ENCODE measurements around the gene HMBS. TPM values are rescaled to one million over a fixed set of nuclear protein-coding genes. Genes with fewer than 3 reads are reported as not detected.
A peak's percentile ranks its signal among the peaks of the same experiment; 100 is the strongest.
"Not testable (repeated sequence)": the region's sequence is repeated elsewhere in the genome, so short reads cannot be mapped to it uniquely, and the experiment has no call there.

The HMBS gene
- total RNA-seq, 1 donor = 14.9 TPM

DNA sequence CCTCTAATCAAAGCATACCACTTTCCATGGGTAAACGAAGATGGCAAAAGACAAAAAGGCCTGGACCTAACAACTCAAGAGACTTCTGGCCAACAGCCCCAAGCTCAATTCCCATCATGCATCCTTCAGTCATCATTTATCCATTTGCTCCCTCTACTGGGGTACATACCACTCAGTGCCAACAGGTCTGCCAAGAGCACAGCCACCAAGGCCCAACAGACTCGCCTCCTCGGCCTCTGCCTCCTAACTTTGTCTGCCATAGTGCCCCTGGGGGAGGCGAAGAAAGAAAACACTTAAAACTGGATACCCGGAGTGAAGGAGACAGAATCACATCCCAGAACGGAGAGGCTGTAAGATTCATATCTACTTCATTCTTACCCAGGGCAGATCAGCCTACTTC is 28.8 kb upstream of the HMBS start:
- peak overlapping the region; percentile 85 for H3K4me3 ChIP-seq (ENCODE audit: low read depth, low read length)
- TF ChIP-seq, protein P1, sequence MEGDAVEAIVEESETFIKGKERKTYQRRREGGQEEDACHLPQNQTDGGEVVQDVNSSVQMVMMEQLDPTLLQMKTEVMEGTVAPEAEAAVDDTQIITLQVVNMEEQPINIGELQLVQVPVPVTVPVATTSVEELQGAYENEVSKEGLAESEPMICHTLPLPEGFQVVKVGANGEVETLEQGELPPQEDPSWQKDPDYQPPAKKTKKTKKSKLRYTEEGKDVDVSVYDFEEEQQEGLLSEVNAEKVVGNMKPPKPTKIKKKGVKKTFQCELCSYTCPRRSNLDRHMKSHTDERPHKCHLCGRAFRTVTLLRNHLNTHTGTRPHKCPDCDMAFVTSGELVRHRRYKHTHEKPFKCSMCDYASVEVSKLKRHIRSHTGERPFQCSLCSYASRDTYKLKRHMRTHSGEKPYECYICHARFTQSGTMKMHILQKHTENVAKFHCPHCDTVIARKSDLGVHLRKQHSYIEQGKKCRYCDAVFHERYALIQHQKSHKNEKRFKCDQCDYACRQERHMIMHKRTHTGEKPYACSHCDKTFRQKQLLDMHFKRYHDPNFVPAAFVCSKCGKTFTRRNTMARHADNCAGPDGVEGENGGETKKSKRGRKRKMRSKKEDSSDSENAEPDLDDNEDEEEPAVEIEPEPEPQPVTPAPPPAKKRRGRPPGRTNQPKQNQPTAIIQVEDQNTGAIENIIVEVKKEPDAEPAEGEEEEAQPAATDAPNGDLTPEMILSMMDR (IDR thresholded peaks at IDR 0.05; ENCODE audit: insufficient read depth, low read length) = peak; percentile 14
- DNase-seq (ENCODE audit: low read depth) = peak; percentile 35

DNA sequence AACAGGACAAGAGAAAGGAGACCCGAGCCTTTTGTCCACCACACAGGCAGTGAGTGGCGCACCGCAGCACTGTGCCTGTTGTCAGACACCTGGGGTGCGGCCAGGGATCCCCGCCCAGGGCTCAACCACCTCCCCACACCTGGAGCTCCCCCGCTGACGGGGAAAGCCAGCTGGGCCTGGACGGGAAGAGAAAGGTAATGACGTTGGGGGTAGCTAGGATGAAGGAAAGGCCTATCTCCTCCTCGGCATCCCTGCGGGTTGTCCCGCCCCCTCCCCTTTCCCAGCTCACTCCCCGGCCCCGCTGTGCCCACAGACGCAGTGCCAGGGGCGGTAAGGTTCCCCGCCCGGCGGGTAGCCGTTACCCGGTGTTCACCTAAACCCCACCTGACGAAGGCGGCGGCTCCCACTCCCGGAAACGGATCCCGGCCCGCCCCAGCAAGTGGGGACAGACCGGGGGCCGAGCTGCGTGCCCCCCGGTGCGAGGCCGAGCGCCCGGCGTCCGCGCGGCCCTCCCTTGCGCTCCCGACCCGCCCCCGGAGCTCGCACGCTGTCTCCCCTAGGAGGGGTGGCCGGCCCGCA is 28.2 kb upstream of the HMBS start:
- H3K4me3 ChIP-seq (ENCODE audit: low read depth, low read length) = peak overlapping the region; percentile 85
- no peak for DNase-seq (ENCODE audit: low read depth)
- TF ChIP-seq, protein P1 (IDR thresholded peaks at IDR 0.05; ENCODE audit: insufficient read depth, low read length) = no peak

DNA sequence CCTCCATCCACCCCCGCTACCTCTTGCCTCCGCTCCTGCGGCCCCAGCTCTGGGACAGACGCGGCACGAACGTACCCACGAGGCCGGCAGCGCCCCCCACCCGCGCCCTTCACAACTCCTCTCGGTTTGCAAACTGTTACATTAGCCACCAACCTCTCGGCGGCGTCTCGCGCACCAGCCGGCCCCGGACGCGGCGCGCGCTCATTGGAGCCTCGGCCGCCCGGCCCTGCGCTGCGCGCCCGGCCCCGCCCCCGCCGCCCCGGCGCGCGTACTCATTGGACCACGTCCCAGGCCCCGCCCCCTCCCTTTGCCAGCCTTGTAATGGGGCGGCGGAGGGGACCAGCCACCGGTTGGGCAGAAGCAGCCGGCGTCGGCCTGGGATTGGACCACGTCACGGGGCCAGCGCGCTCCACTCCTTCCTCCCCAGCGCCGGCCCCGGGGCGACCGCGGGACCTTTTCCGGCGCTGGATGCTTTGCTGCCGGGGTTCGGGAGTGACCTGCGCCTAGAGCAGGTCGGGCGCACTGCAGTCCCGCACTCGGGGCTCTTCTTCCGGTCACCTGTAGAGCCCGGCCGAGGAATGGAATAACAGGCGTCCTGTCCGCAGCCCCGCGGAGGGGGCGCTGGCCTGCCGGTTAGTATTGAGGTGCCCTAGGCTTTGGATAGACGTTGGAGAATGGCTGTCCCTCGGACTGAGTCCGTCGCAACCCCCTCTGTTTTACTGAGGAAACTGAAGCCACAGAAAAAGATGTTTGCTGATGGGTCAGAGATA is 27.5 kb upstream of the HMBS start, which contains the start of gene HYOU1:
Gene HYOU1 (minus strand): TSS at position 206 of the 770 bp plus-strand sequence. CDS start 1,045 bp downstream, outside the sequence.
- H3K4me3 ChIP-seq (ENCODE audit: low read depth, low read length) = peak within 1 kb of the TSS; percentile 85
- peak; percentile 92 for DNase-seq (ENCODE audit: low read depth)
- TF ChIP-seq, protein P1 (IDR thresholded peaks at IDR 0.05; ENCODE audit: insufficient read depth, low read length) = peak; percentile 47

DNA sequence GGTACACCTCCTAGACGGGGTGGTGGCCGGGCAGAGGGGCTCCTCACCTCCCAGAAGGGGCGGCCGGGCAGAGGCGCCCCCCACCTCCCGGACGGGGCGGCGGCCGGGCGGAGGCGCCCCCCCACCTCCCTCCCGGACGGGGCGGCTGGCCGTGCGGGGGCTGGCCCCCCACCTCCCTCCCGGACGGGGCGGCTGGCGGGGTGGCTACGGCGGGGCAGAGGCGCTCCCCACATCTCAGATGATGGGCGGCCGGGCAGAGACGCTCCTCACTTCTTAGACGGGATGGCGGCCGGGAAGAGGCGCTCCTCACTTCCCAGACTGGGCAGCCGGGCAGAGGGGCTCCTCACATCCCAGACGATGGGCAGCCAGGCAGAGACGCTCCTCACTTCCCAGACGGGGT is 25.6 kb upstream of the HMBS start:
- not testable (repeated sequence) for H3K4me3 ChIP-seq (ENCODE audit: low read depth, low read length); DNase-seq (ENCODE audit: low read depth)

DNA sequence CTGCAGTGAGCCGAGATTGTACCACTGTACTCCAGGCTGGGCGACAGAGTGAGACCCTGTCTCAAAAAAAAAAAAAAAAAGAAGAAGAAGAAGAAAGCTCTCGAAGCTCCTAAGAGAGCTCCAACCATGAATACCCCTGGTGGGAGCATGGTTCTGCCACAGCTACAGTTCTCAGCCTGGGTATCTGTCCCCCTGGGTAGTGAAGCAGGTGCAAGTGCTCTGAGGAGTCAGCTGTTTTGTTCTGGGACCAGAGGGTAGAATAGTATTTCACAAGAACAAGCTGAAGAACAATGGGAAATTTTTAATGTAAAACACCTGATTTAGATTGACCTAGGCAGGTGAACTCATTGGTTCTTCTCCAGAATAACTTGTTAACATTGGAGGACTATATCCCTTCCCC is 23.4 kb upstream of the HMBS start:
- H3K4me3 ChIP-seq (ENCODE audit: low read depth, low read length) = no peak overlapping the region
- no peak for DNase-seq (ENCODE audit: low read depth)

DNA sequence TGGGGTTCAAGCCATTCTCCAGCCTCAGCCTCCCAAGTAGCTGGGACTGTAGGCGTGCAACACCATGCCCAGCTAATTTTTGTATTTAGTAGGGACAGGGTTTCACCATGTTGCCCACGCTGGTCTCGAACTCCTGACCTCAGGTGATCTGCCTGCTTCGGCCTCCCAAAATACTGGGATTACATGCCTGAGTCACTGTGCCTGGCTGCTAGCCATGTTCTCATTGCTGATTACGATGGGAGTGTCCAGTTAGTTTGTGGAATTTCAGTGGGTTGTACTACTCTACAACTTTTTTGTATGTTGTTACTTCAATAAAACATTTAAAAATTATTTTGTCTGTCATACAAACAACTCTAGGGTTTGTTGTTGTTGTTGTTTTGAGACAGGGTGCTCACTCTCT is 21.9 kb upstream of the HMBS start:
- DNase-seq (ENCODE audit: low read depth) = peak; percentile 87
- TF ChIP-seq, protein P1 (IDR thresholded peaks at IDR 0.05; ENCODE audit: insufficient read depth, low read length) = no peak

More for the DNA sequence above, 23.4 kb upstream of the HMBS start:
- TF ChIP-seq, protein P1 (IDR thresholded peaks at IDR 0.05; ENCODE audit: insufficient read depth, low read length) = no peak

DNA sequence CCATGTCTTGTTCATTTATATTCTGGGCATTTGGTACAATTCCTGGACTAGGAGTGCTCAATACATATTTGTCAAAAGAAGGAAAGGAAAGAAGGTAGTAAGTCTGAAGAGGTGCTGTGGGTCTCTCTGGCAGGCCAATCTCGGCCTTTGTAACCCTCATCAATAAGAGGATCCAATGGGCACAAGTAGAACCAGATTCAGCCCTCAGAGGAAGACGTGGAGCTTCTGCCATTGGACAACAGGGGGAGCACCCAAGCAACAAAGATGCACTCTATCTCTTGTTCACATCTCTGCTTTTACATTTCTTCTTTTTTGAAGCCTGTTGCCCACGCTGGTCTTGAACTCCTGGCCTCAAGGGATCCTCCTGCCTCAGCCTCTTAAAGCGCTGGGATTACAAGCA is 19.3 kb upstream of the HMBS start:
- TF ChIP-seq, protein P1 (IDR thresholded peaks at IDR 0.05; ENCODE audit: insufficient read depth, low read length) = peak; percentile 58
- peak; percentile 36 for DNase-seq (ENCODE audit: low read depth)
- H3K4me3 ChIP-seq (ENCODE audit: low read depth, low read length) = no peak overlapping the region

More for the DNA sequence above, 21.9 kb upstream of the HMBS start:
- H3K4me3 ChIP-seq (ENCODE audit: low read depth, low read length) = no peak overlapping the region
